ENCODE measurements around the gene RAPGEF5. TPM values are rescaled to one million over a fixed set of nuclear protein-coding genes. Genes with fewer than 3 reads are reported as not detected.
A peak's percentile ranks its signal among the peaks of the same experiment; 100 is the strongest.

The RAPGEF5 gene
- total and polyA plus RNA-seq, 2 experiments from 2014 or later, result 0.21 TPM; not detected in 1

- DNase-seq (ENCODE audit: low read depth in 1 of 2, low spot score in 1 of 2), result no peak
- Histone ChIP-seq H3K4me3 (no peak overlapping the region), H3K4me1 (ENCODE audit: low read depth) (no peaks in the 10 kb centered on the region), H3K9me3 (ENCODE audit: low read depth) (no peaks in the 10 kb centered on the region), H3K27me3 (no peaks in the 10 kb centered on the region), H3K36me3 (no peaks in the 10 kb centered on the region), H3K27ac (no peak overlapping the region)
- no peak for TF ChIP-seq CTCF (IDR thresholded peaks at IDR 0.05; ENCODE audit: low read depth, low read length)
Measured at GRCh38 chr7:22151901-22152300, 205.1 kb downstream of the RAPGEF5 start.

DNA sequence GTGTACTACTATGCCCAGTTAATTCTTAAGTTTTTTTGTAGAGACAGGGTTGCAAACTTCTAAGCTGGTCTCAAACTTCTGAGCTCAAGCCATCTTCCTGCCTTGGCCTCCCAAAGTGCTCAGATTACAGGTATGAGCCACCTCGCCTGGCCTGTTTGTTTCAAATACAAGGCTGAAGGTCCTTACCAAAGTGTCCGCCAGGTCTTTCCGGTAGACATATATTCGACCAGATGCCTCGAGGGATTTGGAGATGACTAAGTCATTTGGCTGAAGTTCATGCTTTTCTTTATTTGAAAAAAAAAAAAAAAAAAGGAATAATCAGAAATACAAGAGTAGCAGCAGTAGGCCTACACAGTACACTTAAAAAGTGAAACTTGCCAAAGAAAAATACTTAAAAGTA lies 206.7 kb downstream of the RAPGEF5 start:
- Histone ChIP-seq H3K27me3 (no peaks in the 10 kb centered on the region), H3K36me3 (no peaks in the 10 kb centered on the region), H3K27ac (no peak overlapping the region), H3K4me3 (no peak overlapping the region), H3K4me1 (ENCODE audit: low read depth) (no peaks in the 10 kb centered on the region), H3K9me3 (ENCODE audit: low read depth) (no peaks in the 10 kb centered on the region)
- DNase-seq (ENCODE audit: low read depth in 1 of 2, low spot score in 1 of 2), result peak in 1 of 2 donors; percentile 33
- TF ChIP-seq CTCF (IDR thresholded peaks at IDR 0.05; ENCODE audit: low read depth, low read length), result no peak

- no peaks in the 10 kb centered on the region for H3K9me3 ChIP-seq (ENCODE audit: low read depth)
- no peaks in the 10 kb centered on the region for H3K27me3 ChIP-seq
- TF ChIP-seq CTCF (IDR thresholded peaks at IDR 0.05; ENCODE audit: low read depth, low read length), result no peak
- no peak overlapping the region for H3K27ac ChIP-seq
- no peaks in the 10 kb centered on the region for H3K4me1 ChIP-seq (ENCODE audit: low read depth)
- H3K4me3 ChIP-seq, result no peak overlapping the region
- H3K36me3 ChIP-seq, result no peaks in the 10 kb centered on the region
- DNase-seq (ENCODE audit: low read depth in 1 of 2, low spot score in 1 of 2), result no peak
Measured at GRCh38 chr7:22147868-22148267, 209.1 kb downstream of the RAPGEF5 start.

- H3K27me3 ChIP-seq, result no peaks in the 10 kb centered on the region
- no peak for TF ChIP-seq CTCF (IDR thresholded peaks at IDR 0.05; ENCODE audit: low read depth, low read length)
- no peaks in the 10 kb centered on the region for H3K4me1 ChIP-seq (ENCODE audit: low read depth)
- no peak for DNase-seq (ENCODE audit: low read depth in 1 of 2, low spot score in 1 of 2)
- H3K4me3 ChIP-seq, result no peak overlapping the region
- H3K27ac ChIP-seq, result no peak overlapping the region
- no peaks in the 10 kb centered on the region for H3K9me3 ChIP-seq (ENCODE audit: low read depth)
- no peaks in the 10 kb centered on the region for H3K36me3 ChIP-seq
Measured at GRCh38 chr7:22146961-22147512, 209.9 kb downstream of the RAPGEF5 start.

GRCh38 chr7:22144950-22145349 lies 212.0 kb downstream of the RAPGEF5 start:
- H3K9me3 ChIP-seq (ENCODE audit: low read depth), result no peaks in the 10 kb centered on the region
- peaks cover 11% of the 10 kb centered on the region for H3K4me1 ChIP-seq (ENCODE audit: low read depth)
- no peaks in the 10 kb centered on the region for H3K36me3 ChIP-seq
- no peaks in the 10 kb centered on the region for H3K27me3 ChIP-seq
- TF ChIP-seq CTCF (IDR thresholded peaks at IDR 0.05; ENCODE audit: low read depth, low read length), result no peak
- DNase-seq (ENCODE audit: low read depth in 1 of 2, low spot score in 1 of 2), result no peak
- no peak overlapping the region for H3K27ac ChIP-seq
- no peak overlapping the region for H3K4me3 ChIP-seq

Data from cardiac muscle cell (in vitro differentiated cells and primary cell).